Endodermal cell (in vitro differentiated cells): ENCODE data around the gene PCBD1. TPM values are rescaled to one million over a fixed set of nuclear protein-coding genes. Genes with fewer than 3 reads are reported as not detected.

Source experiments
- DNase-seq: peaks from one replicate; pipeline ENCODE4 v3.0.0-alpha.2; 2017
- H3K27ac ChIP-seq: 2 replicates; pipeline ENCODE4 v1.5.1; 2013; ENCODE audit warnings: mild to moderate bottlenecking, low read depth, low read length, moderate library complexity
- H3K27me3 ChIP-seq: 2 replicates; pipeline ENCODE4 v1.6.1; 2013; ENCODE audit warnings: mild to moderate bottlenecking, low read length, moderate library complexity; ENCODE audit not compliant: insufficient read depth, control insufficient read depth, poor library complexity, severe bottlenecking
- H3K36me3 ChIP-seq: 2 replicates; pipeline ENCODE4 v1.7.0; 2013; ENCODE audit warnings: mild to moderate bottlenecking, low read length, moderate library complexity; ENCODE audit not compliant: control insufficient read depth, insufficient read depth
- H3K4me1 ChIP-seq: one replicate; pipeline ENCODE4 v1.7.0; 2013; ENCODE audit warnings: low read length; ENCODE audit not compliant: control insufficient read depth, insufficient read depth
- H3K4me3 ChIP-seq: 2 replicates; pipeline ENCODE4 v1.5.1; 2013; ENCODE audit warnings: mild to moderate bottlenecking, low read length, moderate library complexity
- H3K9ac ChIP-seq: 2 replicates; pipeline ENCODE4 v1.6.1; 2013; ENCODE audit warnings: mild to moderate bottlenecking, low read length, moderate library complexity; ENCODE audit not compliant: poor library complexity, severe bottlenecking; ENCODE audit errors: extremely low read depth
- H3K9me3 ChIP-seq: 2 replicates; pipeline ENCODE4 v1.6.1; 2013; ENCODE audit warnings: mild to moderate bottlenecking, low read length, moderate library complexity; ENCODE audit not compliant: control insufficient read depth
- H3K27ac Mint-ChIP-seq: 2 replicates; pipeline ENCODE4 v1.8.0; 2020; ENCODE audit warnings: mixed read lengths
- H3K27me3 Mint-ChIP-seq: 2 replicates; pipeline ENCODE4 v1.8.0; 2021; ENCODE audit warnings: mild to moderate bottlenecking, mixed read lengths; ENCODE audit not compliant: insufficient read depth
- H3K36me3 Mint-ChIP-seq: 2 replicates; pipeline ENCODE4 v1.8.0; 2020; ENCODE audit warnings: low read depth, mixed read lengths
- H3K4me1 Mint-ChIP-seq: 2 replicates; pipeline ENCODE4 v1.8.0; 2020; ENCODE audit warnings: mixed read lengths
- H3K4me3 Mint-ChIP-seq: 2 replicates; pipeline ENCODE4 v1.8.0; 2020; ENCODE audit warnings: mild to moderate bottlenecking, moderate library complexity, mixed read lengths
- H3K9me3 Mint-ChIP-seq: 2 replicates; pipeline ENCODE4 v1.8.0; 2020; ENCODE audit warnings: mild to moderate bottlenecking, mixed read lengths
- CTCF ChIP-seq: fragments of 200-600 bp; sonication (generic); conservative IDR thresholded peaks from 2 replicates; pipeline ENCODE4 v1.5.0; 2021; ENCODE audit warnings: antibody characterized with exemption, mild to moderate bottlenecking
- WGBS, 2 experiments: methylation state at CpG; one replicate each; pipeline versions ENCODE4 v1.1.5 to v1.1.7; 2013; ENCODE audit warnings: missing lambda C conversion rate in 2 of 2, mixed read lengths in 1 of 2; ENCODE audit not compliant: insufficient coverage in 1 of 2, insufficient read length in 1 of 2; 5-methylcytosine and 5-hydroxymethylcytosine counted together
- total RNA-seq, 2 donors: library from RNA; stranded (reverse); fragmentation: NEBNext Ultra II Directional in 1 of 2; extraction: Animal tissue kit (Norgen Biotek cat#: 25700) in 1 of 2; gene quantifications; 2 replicates in 1 of 2; 3 replicates in 1 of 2; pipeline ENCODE4 v1.2.1, GENCODE V29; 2021

Gene PCBD1
- total RNA-seq, 2 donors from 2014 or later, result 168 to 183 TPM

GRCh38 chr10:70932392-70933196 is 44.2 kb upstream of the PCBD1 start:
- TF ChIP-seq CTCF, result no peak
- no peaks in the 10 kb centered on the region for H3K27me3 ChIP-seq
- no peaks in the 10 kb centered on the region for H3K4me1 ChIP-seq
- no peak overlapping the region for H3K4me3 Mint-ChIP-seq
- H3K27me3 Mint-ChIP-seq, result peaks cover 2% of the 10 kb centered on the region
- H3K9ac ChIP-seq, result no peak overlapping the region
- H3K27ac Mint-ChIP-seq, result no peak overlapping the region
- H3K36me3 Mint-ChIP-seq, result no peaks in the 10 kb centered on the region
- no peak for DNase-seq
- H3K9me3 Mint-ChIP-seq, result no peaks in the 10 kb centered on the region
- WGBS, 2 experiments, result 94 to 100% methylated on average over 5 to 9 of the region's 9 CpGs
- peaks cover 7% of the 10 kb centered on the region for H3K4me1 Mint-ChIP-seq
- no peak overlapping the region for H3K4me3 ChIP-seq
- H3K36me3 ChIP-seq, result no peaks in the 10 kb centered on the region
- no peaks in the 10 kb centered on the region for H3K9me3 ChIP-seq
- H3K27ac ChIP-seq, result no peak overlapping the region

GRCh38 chr10:70931168-70931815 is 42.9 kb upstream of the PCBD1 start:
- WGBS, 2 experiments, result 91 to 92% methylated on average over 12 to 15 of the region's 15 CpGs
- no peak overlapping the region for H3K4me3 ChIP-seq
- TF ChIP-seq CTCF, result no peak
- H3K36me3 Mint-ChIP-seq, result no peaks in the 10 kb centered on the region
- H3K27ac Mint-ChIP-seq, result no peak overlapping the region
- no peaks in the 10 kb centered on the region for H3K27me3 ChIP-seq
- H3K4me1 ChIP-seq, result peaks cover 11% of the 10 kb centered on the region
- no peaks in the 10 kb centered on the region for H3K9me3 ChIP-seq
- H3K27ac ChIP-seq, result no peak overlapping the region
- peaks cover 20% of the 10 kb centered on the region for H3K4me1 Mint-ChIP-seq
- peaks cover 2% of the 10 kb centered on the region for H3K27me3 Mint-ChIP-seq
- no peaks in the 10 kb centered on the region for H3K9me3 Mint-ChIP-seq
- H3K36me3 ChIP-seq, result no peaks in the 10 kb centered on the region
- peak; percentile 61 for DNase-seq
- H3K4me3 Mint-ChIP-seq, result no peak overlapping the region
- no peak overlapping the region for H3K9ac ChIP-seq

GRCh38 chr10:70930263-70931000 is 42.1 kb upstream of the PCBD1 start:
- DNase-seq, result no peak
- no peaks in the 10 kb centered on the region for H3K36me3 ChIP-seq
- H3K27ac Mint-ChIP-seq, result no peak overlapping the region
- no peak overlapping the region for H3K4me3 Mint-ChIP-seq
- no peaks in the 10 kb centered on the region for H3K27me3 ChIP-seq
- H3K9ac ChIP-seq, result no peak overlapping the region
- 84 to 85% methylated on average over 16 to 17 of the region's 17 CpGs for WGBS, 2 experiments
- no peaks in the 10 kb centered on the region for H3K9me3 Mint-ChIP-seq
- H3K27ac ChIP-seq, result no peak overlapping the region
- H3K4me1 ChIP-seq, result peaks cover 11% of the 10 kb centered on the region
- H3K27me3 Mint-ChIP-seq, result peaks cover 2% of the 10 kb centered on the region
- TF ChIP-seq CTCF, result no peak
- H3K4me1 Mint-ChIP-seq, result peaks cover 21% of the 10 kb centered on the region
- no peak overlapping the region for H3K4me3 ChIP-seq
- H3K36me3 Mint-ChIP-seq, result no peaks in the 10 kb centered on the region
- no peaks in the 10 kb centered on the region for H3K9me3 ChIP-seq
